Stimulated activated CD4-positive, alpha-beta T cell treated with anti-CD3 and anti-CD28 coated beads, Interleukin-4, amount 100 ng/mL, for 48 hours (primary cell): ENCODE data around the gene ZEB2.

Experiments used
- DNase-seq, 2 donors: peaks; one replicate each; pipeline ENCODE4 v3.0.0-alpha.2; 2020; ENCODE audit warnings: low read depth in 2 of 2

ZEB2 gene

GRCh38 chr2:144519934-144520731 is at the start of gene ZEB2:
Gene ZEB2, minus strand, starts transcription at chr2:144520119. Its CDS starts 2,769 bp downstream, at chr2:144517350.
- no peak for DNase-seq

- DNase-seq, result no peak
These were observed 47.8 kb upstream of the ZEB2 start for GRCh38 chr2:144567745-144568144.

GRCh38 chr2:144566448-144566847 is 46.5 kb upstream of the ZEB2 start:
- no peak for DNase-seq

- DNase-seq, result no peak
These were observed 40.3 kb upstream of the ZEB2 start for GRCh38 chr2:144560251-144560650.

GRCh38 chr2:144559681-144560080 is 39.8 kb upstream of the ZEB2 start:
- no peak for DNase-seq

- no peak for DNase-seq
These were observed 39.3 kb upstream of the ZEB2 start for GRCh38 chr2:144559242-144559641.

- DNase-seq, result no peak
These were observed 34.7 kb upstream of the ZEB2 start for GRCh38 chr2:144554492-144555210.

- DNase-seq, result no peak
These were observed 33.5 kb upstream of the ZEB2 start for GRCh38 chr2:144553379-144553778.

GRCh38 chr2:144552821-144553220 is 32.9 kb upstream of the ZEB2 start:
- no peak for DNase-seq

GRCh38 chr2:144550911-144551310 is 31.0 kb upstream of the ZEB2 start:
- DNase-seq, result no peak

GRCh38 chr2:144550084-144550483 is 30.2 kb upstream of the ZEB2 start:
- no peak for DNase-seq

GRCh38 chr2:144548532-144549191 is 28.7 kb upstream of the ZEB2 start:
- no peak for DNase-seq

GRCh38 chr2:144548088-144548487 is 28.2 kb upstream of the ZEB2 start:
- DNase-seq, result no peak

GRCh38 chr2:144547494-144547893 is 27.6 kb upstream of the ZEB2 start:
- DNase-seq, result no peak

GRCh38 chr2:144546933-144547332 is 27.0 kb upstream of the ZEB2 start:
- DNase-seq, result no peak

- no peak for DNase-seq
These were observed 25.9 kb upstream of the ZEB2 start for GRCh38 chr2:144545787-144546186.

- DNase-seq, result no peak
These were observed 24.1 kb upstream of the ZEB2 start for GRCh38 chr2:144544053-144544452.

- no peak for DNase-seq
These were observed 21.5 kb upstream of the ZEB2 start for GRCh38 chr2:144541396-144541795.

GRCh38 chr2:144539289-144539782 is 19.4 kb upstream of the ZEB2 start:
- DNase-seq, result no peak

- no peak for DNase-seq
These were observed 15.4 kb upstream of the ZEB2 start for GRCh38 chr2:144535300-144535699.

GRCh38 chr2:144533221-144533620 is 13.3 kb upstream of the ZEB2 start:
- DNase-seq, result no peak

- DNase-seq, result no peak
These were observed 10.7 kb upstream of the ZEB2 start for GRCh38 chr2:144530596-144530995.

GRCh38 chr2:144529841-144530240 is 9.9 kb upstream of the ZEB2 start:
- no peak for DNase-seq
